Prostate gland (tissue), 2 donors: Measurements from ENCODE around the gene RAB12. TPM values are rescaled to one million over a fixed set of nuclear protein-coding genes. Genes with fewer than 3 reads are reported as not detected.

Experiments used
- DNase-seq: peaks from one replicate; pipeline ENCODE4 v3.0.0-alpha.2; 2019; ENCODE audit warnings: low spot score
- H3K27ac ChIP-seq, 2 donors: fragments of 200-600 bp; sonication (generic); 2 replicates each; pipeline ENCODE4 v1.5.1; 2017 to 2019
- H3K27me3 ChIP-seq: fragments of 200-600 bp; sonication (generic); replicated peaks from 2 replicates; pipeline ENCODE4 v1.5.1; 2019; ENCODE audit not compliant: insufficient read depth
- H3K36me3 ChIP-seq, 2 donors: fragments of 200-600 bp; sonication (generic); 1 replicate in 1 of 2; 2 replicates in 1 of 2; pipeline versions ENCODE4 v1.5.1 to v1.8.1; 2017 to 2019
- H3K4me1 ChIP-seq: fragments of 200-600 bp; sonication (generic); replicated peaks from 2 replicates; pipeline ENCODE4 v1.5.1; 2019
- H3K4me3 ChIP-seq, 2 donors: fragments of 200-600 bp; sonication (generic); 2 replicates each; pipeline ENCODE4 v1.5.1; 2017 to 2019
- H3K9me3 ChIP-seq: fragments of 200-600 bp; sonication (generic); 2 replicates; pipeline ENCODE4 v1.5.1; 2017
- CTCF ChIP-seq, 4 experiments: fragments of 200-600 bp in 2 of 4; fragments of 450-650 bp in 2 of 4; sonication (generic) in 2 of 4; IDR thresholded peaks; 1 replicate in 3 of 4; 2 replicates in 1 of 4; pipeline ENCODE4 v1.5.1; 2016 to 2019; ENCODE audit warnings: antibody characterized with exemption in 4 of 4, mild to moderate bottlenecking in 2 of 4, moderate library complexity in 2 of 4
- POLR2A ChIP-seq: fragments of 450-650 bp; IDR thresholded peaks from one replicate; pipeline ENCODE4 v1.6.1; 2016; ENCODE audit warnings: antibody characterized with exemption, mild to moderate bottlenecking
- POLR2AphosphoS5 ChIP-seq: sonication (generic); formaldehyde crosslinking; IDR thresholded peaks from one replicate; pipeline ENCODE4 v1.6.1; 2017; ENCODE audit warnings: antibody characterized with exemption
- WGBS: methylation state at CpG from one replicate; pipeline ENCODE4 v1.1.5; 2018; 5-methylcytosine and 5-hydroxymethylcytosine counted together
- intact Hi-C: fragments of 100-400 bp; cut with DNase I; formaldehyde crosslinking; loops from one replicate; pipeline ENCODE4 v1.14.2; 2022
- total RNA-seq, 2 donors: library from RNA; depleted of rRNA; stranded (reverse); fragments of >200 nt; gene quantifications; one replicate each; pipeline ENCODE4 v1.1.0, GENCODE V29; 2016

Gene RAB12
- total RNA-seq, 2 donors from 2014 or later: 22.4 to 39.0 TPM

- no peak overlapping the region for H3K27ac ChIP-seq
- no peaks in the 10 kb centered on the region for H3K4me1 ChIP-seq
- no peaks in the 10 kb centered on the region for H3K36me3 ChIP-seq
- no peak for DNase-seq
- intact Hi-C loops: no loop called here
- no peak overlapping the region for H3K4me3 ChIP-seq
- no peak for TF ChIP-seq POLR2AphosphoS5
- TF ChIP-seq POLR2A: no peak
- no peak for TF ChIP-seq CTCF (IDR thresholded peaks at IDR 0.05)
- WGBS: 57% methylated on average over 8 of the region's 8 CpGs
- H3K27me3 ChIP-seq: no peaks in the 10 kb centered on the region
- H3K9me3 ChIP-seq: no peaks in the 10 kb centered on the region
Observed at GRCh38 chr18:8688216-8688800, 79.1 kb downstream of the RAB12 start.

DNA sequence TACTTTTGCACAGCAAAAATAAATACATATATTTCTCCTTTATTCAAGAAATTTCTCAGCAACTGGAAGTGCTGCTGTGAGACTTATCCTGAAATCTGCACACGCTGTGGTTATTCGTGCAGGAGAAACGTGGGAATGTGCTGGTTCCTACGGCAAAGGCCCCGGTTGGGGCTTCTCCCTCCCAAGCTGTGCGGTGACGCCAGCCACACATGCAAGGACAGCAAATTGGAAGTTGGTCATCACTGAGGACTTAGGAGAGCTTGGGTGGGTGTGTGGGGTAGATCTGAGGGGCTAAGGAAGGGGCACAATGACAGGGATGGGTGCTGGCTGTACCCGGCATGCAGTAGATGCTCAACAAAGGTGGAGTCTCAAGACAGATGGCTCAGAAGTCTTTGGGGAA, 79.6 kb downstream of the RAB12 start:
- Histone ChIP-seq H3K4me1 (no peaks in the 10 kb centered on the region), H3K36me3 (no peaks in the 10 kb centered on the region), H3K4me3 (no peak overlapping the region), H3K27me3 (no peaks in the 10 kb centered on the region), H3K9me3 (no peaks in the 10 kb centered on the region), H3K27ac (no peak overlapping the region)
- no peak for TF ChIP-seq POLR2A
- TF ChIP-seq POLR2AphosphoS5: no peak
- intact Hi-C loops: no loop called here
- 79% methylated on average over 8 of the region's 8 CpGs for WGBS
- no peak for DNase-seq

Other genes starting within 250 kb of the RAB12 start
- gene MTCL1, start 96.1 kb downstream of the RAB12 start, total RNA-seq: 10 to 100 TPM; 11.2 to 73.1 TPM